ENCODE results near the gene BCL7A. TPM values are rescaled to one million over a fixed set of nuclear protein-coding genes. Genes with fewer than 3 reads are reported as not detected.
"Not testable (repeated sequence)": the region's sequence is repeated elsewhere in the genome, so short reads cannot be mapped to it uniquely, and the experiment has no call there.

BCL7A gene
- total RNA-seq, 4 donors from 2014 or later, result 0.26 to 12.2 (median 4.2) TPM

- no peak for TF ChIP-seq CTCF (IDR thresholded peaks at IDR 0.05)
- no peak for TF ChIP-seq POLR2A (IDR thresholded peaks at IDR 0.05)
- Histone ChIP-seq H3K27ac (no peak overlapping the region), H3K27me3 (no peaks in the 10 kb centered on the region), H3K4me1 (no peaks in the 10 kb centered on the region), H3K9me3 (no peaks in the 10 kb centered on the region), H3K4me3 (no peak overlapping the region), H3K36me3 (no peaks in the 10 kb centered on the region)
- no peak for DNase-seq
- intact Hi-C loops (cut with DNase I; ENCODE audit: low total_unique reads), result no loop called here
Observed at GRCh38 chr12:122049827-122050226, 28.1 kb downstream of the BCL7A start.

- peak overlapping the region; percentile 51 to 69 for H3K27ac ChIP-seq
- no peak for DNase-seq
- TF ChIP-seq POLR2A (IDR thresholded peaks at IDR 0.05) (no peak), CTCF (IDR thresholded peaks at IDR 0.05) (no peak)
- H3K4me1 ChIP-seq, result no peaks in the 10 kb centered on the region
- intact Hi-C loops (cut with DNase I; ENCODE audit: low total_unique reads), result no loop called here
- no peaks in the 10 kb centered on the region for H3K27me3 ChIP-seq
- H3K9me3 ChIP-seq, result no peaks in the 10 kb centered on the region
- no peaks in the 10 kb centered on the region for H3K36me3 ChIP-seq
- H3K4me3 ChIP-seq, result no peak overlapping the region
Observed at GRCh38 chr12:122050706-122051105, 29.0 kb downstream of the BCL7A start.

- no peak for TF ChIP-seq POLR2A (IDR thresholded peaks at IDR 0.05)
- peak in 1 of 4 experiments; percentile 14 for TF ChIP-seq CTCF (IDR thresholded peaks at IDR 0.05)
Observed at GRCh38 chr12:122051231-122051876, 29.7 kb downstream of the BCL7A start.

GRCh38 chr12:122052285-122052684 is 30.6 kb downstream of the BCL7A start:
- Histone ChIP-seq H3K4me1 (no peaks in the 10 kb centered on the region), H3K27ac (peak overlapping the region; percentile 51 to 69), H3K9me3 (no peaks in the 10 kb centered on the region), H3K4me3 (no peak overlapping the region), H3K36me3 (no peaks in the 10 kb centered on the region), H3K27me3 (no peaks in the 10 kb centered on the region)
- intact Hi-C loops (cut with DNase I; ENCODE audit: low total_unique reads), result no loop called here
- DNase-seq, result no peak
- TF ChIP-seq POLR2A (IDR thresholded peaks at IDR 0.05), result no peak

More at GRCh38 chr12:122051231-122051876, 29.7 kb downstream of the BCL7A start:
- H3K27me3 ChIP-seq, result no peaks in the 10 kb centered on the region
- intact Hi-C loops (cut with DNase I; ENCODE audit: low total_unique reads), result no loop called here
- no peaks in the 10 kb centered on the region for H3K36me3 ChIP-seq
- H3K4me3 ChIP-seq, result no peak overlapping the region
- no peaks in the 10 kb centered on the region for H3K9me3 ChIP-seq
- DNase-seq, result peak; percentile 40 to 47
- peak overlapping the region; percentile 51 to 69 for H3K27ac ChIP-seq
- no peaks in the 10 kb centered on the region for H3K4me1 ChIP-seq

GRCh38 chr12:122054842-122055520 is 33.3 kb downstream of the BCL7A start:
- H3K36me3 ChIP-seq, result no peaks in the 10 kb centered on the region
- H3K9me3 ChIP-seq, result no peaks in the 10 kb centered on the region
- H3K4me1 ChIP-seq, result peaks cover 0 to 5% of the 10 kb centered on the region in 2 donors
- DNase-seq, result no peak
- no peaks in the 10 kb centered on the region for H3K27me3 ChIP-seq
- no peak overlapping the region for H3K4me3 ChIP-seq
- TF ChIP-seq CTCF (IDR thresholded peaks at IDR 0.05), result no peak
- no peak for TF ChIP-seq POLR2A (IDR thresholded peaks at IDR 0.05)
- no peak overlapping the region for H3K27ac ChIP-seq
- intact Hi-C loops (cut with DNase I; ENCODE audit: low total_unique reads), result loop anchor here (2.0 kb wide), 1 partner anchor 68 kb away; no protein-coding TSS in a partner anchor

- H3K4me3 ChIP-seq; intact Hi-C loops (cut with DNase I; ENCODE audit: low total_unique reads); H3K4me1 ChIP-seq; H3K36me3 ChIP-seq; DNase-seq; H3K27ac ChIP-seq; H3K9me3 ChIP-seq; H3K27me3 ChIP-seq: not testable (repeated sequence)
Observed at GRCh38 chr12:122056406-122056805, 34.7 kb downstream of the BCL7A start.
